GM12878 (cell line): Measurements from ENCODE around the gene MUSTN1.

ENCODE experiments used
- SPI1 ChIP-seq: IDR thresholded peaks from 2 replicates; pipeline ENCODE4 v1.6.1; 2011; ENCODE audit warnings: low read depth, mild to moderate bottlenecking, low read length, moderate library complexity, borderline replicate concordance; ENCODE audit not compliant: insufficient read depth
- TCF12 ChIP-seq: IDR thresholded peaks from 2 replicates; pipeline ENCODE4 v1.6.1; 2011; ENCODE audit warnings: low read depth, mild to moderate bottlenecking, low read length
- TF ChIP-seq, protein P1 (sequence below), 3 experiments: IDR thresholded peaks in 2 of 3; conservative IDR thresholded peaks in 1 of 3; 2 replicates each; pipeline ENCODE4 v1.5.1; 2011; ENCODE audit warnings: low read depth in 3 of 3, low read length in 3 of 3, mild to moderate bottlenecking in 3 of 3, control low read depth in 2 of 3, moderate library complexity in 2 of 3, inconsistent platforms in 1 of 3, mixed read lengths in 1 of 3; ENCODE audit not compliant: control insufficient read depth in 2 of 3, insufficient read depth in 1 of 3; ENCODE audit errors: extremely low read depth in 1 of 3

DNA sequence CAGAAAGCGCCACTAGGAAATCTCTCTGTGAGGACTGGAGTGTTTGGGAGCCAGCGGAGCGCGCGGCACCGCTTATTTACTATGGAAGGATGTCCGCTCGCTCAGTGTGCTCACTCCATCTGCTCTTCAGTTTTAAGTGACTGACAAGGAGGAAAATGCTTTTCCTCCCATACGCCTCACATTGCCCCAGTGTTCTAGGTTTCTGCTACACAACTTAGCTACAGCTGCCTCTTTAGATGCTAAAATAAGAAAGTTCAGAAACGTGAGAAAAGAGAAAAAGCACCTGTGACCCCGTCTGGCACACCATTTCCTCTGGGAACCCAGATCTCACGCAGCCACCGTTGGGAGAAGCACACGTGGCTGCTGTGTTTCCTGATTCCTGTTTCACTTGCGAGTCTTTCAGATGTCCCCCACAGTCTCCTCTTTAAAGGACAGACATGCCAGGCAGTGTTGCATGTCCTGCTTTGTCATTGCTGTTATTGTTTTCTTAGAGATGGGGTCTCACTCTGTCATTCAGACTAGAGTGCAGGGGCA, 11.7 kb upstream of the MUSTN1 start:
- TF ChIP-seq SPI1 (no peak), TCF12 (no peak)
- TF ChIP-seq, protein P1, sequence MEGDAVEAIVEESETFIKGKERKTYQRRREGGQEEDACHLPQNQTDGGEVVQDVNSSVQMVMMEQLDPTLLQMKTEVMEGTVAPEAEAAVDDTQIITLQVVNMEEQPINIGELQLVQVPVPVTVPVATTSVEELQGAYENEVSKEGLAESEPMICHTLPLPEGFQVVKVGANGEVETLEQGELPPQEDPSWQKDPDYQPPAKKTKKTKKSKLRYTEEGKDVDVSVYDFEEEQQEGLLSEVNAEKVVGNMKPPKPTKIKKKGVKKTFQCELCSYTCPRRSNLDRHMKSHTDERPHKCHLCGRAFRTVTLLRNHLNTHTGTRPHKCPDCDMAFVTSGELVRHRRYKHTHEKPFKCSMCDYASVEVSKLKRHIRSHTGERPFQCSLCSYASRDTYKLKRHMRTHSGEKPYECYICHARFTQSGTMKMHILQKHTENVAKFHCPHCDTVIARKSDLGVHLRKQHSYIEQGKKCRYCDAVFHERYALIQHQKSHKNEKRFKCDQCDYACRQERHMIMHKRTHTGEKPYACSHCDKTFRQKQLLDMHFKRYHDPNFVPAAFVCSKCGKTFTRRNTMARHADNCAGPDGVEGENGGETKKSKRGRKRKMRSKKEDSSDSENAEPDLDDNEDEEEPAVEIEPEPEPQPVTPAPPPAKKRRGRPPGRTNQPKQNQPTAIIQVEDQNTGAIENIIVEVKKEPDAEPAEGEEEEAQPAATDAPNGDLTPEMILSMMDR (IDR thresholded peaks at IDR 0.05 in 2 of 3, conservative IDR thresholded peaks at IDR 0.05 in 1 of 3; ENCODE audit: control insufficient read depth in 2 of 3, extremely low read depth in 1 of 3, insufficient read depth in 1 of 3, low read depth in 3 of 3, low read length in 3 of 3), result no peak
